KG1 (cell line): ENCODE results near the gene VPS33B.

Experiments
- DNase-seq: peaks from one replicate; lab custom pipeline; 2025; lab: John Stamatoyannopoulos, UW

VPS33B gene

DNA sequence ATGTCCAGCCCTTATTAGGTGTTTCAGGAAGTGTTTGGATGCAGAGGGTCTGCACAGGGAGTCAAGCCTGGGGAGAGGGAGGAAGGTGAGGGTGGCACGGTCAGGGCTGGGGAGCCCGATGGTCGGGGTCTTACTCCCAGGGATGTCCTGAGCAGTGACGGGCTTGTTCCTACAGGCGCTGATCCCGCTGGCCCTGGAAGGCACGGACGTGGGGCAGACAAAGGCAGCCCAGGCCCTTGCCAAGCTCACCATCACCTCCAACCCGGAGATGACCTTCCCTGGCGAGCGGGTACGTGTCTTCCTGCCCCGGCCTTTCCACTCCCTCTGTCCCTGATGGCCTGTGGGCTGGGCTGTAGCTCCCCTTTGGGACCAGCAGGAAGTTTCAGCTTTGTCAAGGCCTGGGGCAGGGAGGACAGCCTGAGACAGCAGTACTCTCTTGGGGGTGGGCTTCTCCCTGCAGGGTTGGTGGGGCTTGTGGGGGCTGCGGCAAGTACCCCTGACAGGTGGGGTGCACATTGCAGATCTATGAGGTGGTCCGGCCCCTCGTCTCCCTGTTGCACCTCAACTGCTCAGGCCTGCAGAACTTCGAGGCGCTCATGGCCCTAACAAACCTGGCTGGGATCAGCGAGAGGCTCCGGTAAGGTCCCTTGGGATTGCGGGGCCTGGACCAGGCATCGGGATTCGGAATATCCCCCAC lies 72.3 kb downstream of the VPS33B start:
- DNase-seq = no peak
